GM13976 (cell line): Measurements from ENCODE around the gene GTF2F2.

ENCODE experiments used
- DNase-seq: peaks from one replicate; pipeline ENCODE4 v3.0.0; 2012; ENCODE audit warnings: low spot score
- CTCF ChIP-seq: IDR thresholded peaks from 2 replicates; pipeline ENCODE4 v1.5.1; 2012; ENCODE audit warnings: borderline replicate concordance, mild to moderate bottlenecking; ENCODE audit not compliant: insufficient read depth; ENCODE audit errors: extremely low read depth, missing control alignments, control extremely low read depth
- in situ Hi-C: fragments of 300-500 bp; cut with MboI; formaldehyde crosslinking; loops from one replicate; pipeline ENCODE4 v1.12.0; 2022; ENCODE audit warnings: low sequenced_read_pairs, mixed read lengths, inconsistent platforms; ENCODE audit not compliant: unreplicated experiment

GTF2F2 gene

GRCh38 chr13:45104261-45104660, 16.0 kb upstream of the GTF2F2 start:
- in situ Hi-C loops, result no loop called here
- no peak for TF ChIP-seq CTCF

GRCh38 chr13:45105895-45106294, 14.4 kb upstream of the GTF2F2 start:
- in situ Hi-C loops, result no loop called here
- DNase-seq, result no peak
- TF ChIP-seq CTCF, result no peak

More at GRCh38 chr13:45104261-45104660, 16.0 kb upstream of the GTF2F2 start:
- no peak for DNase-seq

- TF ChIP-seq CTCF, result no peak
- in situ Hi-C loops, result no loop called here
Observed at GRCh38 chr13:45107539-45107938, 12.8 kb upstream of the GTF2F2 start.

DNA sequence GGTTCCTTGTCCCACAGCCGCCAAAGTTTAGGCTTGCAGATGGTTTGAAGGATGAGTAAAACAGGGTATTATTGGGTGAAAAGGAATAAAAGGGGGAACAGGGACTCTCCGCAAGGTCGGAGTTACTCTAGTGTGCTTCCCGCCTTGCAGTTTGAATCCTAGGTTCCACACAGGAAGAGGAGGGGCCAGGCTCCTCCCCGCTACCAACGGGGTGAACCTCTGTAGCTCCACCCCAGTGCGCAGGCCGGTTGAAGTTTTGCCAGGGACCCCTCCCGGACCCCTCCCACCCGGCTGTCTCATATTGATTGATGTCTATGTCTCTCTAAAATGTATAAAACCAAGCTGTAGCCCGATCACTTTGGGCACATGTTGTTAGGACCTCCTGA, 11.6 kb upstream of the GTF2F2 start:
- in situ Hi-C loops, result no loop called here
- peak; percentile 38 for DNase-seq
- no peak for TF ChIP-seq CTCF

More at GRCh38 chr13:45107539-45107938, 12.8 kb upstream of the GTF2F2 start:
- DNase-seq, result no peak

GRCh38 chr13:45109102-45109720, 11.1 kb upstream of the GTF2F2 start:
- in situ Hi-C loops, result no loop called here
- DNase-seq, result peak; percentile 57
- TF ChIP-seq CTCF, result no peak

DNA sequence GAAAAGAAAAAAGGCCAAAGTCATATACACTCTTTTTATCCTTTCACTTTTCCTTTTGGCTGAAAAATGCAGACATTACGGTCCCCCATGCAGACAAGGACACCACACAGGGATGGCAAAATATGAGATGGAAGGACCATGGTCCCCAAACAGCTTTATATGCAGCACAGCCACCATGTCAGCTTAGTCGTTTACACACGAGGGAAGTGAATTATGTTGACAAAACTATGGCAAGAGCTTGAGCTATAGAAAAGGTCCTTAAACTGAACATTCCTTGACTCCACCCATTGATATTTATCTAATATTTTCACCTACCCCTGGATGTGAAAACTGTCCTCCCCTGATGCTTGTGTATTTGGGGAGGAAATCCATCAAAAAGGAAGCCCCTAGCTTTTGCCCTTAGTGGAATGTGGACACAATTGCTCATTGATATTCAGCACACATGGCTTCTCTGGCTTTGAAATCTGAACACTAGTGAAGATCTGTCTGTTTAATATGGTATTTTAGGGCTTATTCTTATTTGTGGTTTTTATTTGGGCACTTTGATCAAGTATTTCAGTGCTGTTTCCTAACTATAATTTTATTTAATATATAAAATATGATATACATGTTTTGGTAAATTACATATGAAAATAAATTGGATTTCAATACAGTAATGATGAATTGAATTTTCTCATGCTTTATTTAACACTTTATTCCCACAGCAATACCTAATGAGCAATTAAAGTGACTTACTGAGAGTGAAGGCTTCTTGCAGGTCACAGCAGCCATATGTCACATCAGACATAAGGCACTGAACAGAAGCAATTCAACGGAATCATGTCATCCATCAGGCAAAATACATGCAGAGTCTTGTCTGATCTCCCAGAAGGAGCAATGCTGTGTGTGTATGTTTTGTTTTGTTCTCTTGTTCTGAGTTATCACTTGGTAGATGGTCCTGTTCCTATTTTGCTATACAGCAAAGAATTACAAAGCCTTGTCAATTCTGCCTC, 6.8 kb upstream of the GTF2F2 start:
- TF ChIP-seq CTCF, result no peak
- DNase-seq, result no peak
- in situ Hi-C loops, result no loop called here
